Measurements from ENCODE around the gene FRK.

Gene FRK

GRCh38 chr6:116033687-116034303, 26.9 kb downstream of the FRK start:
- DNase-seq, result no peak

GRCh38 chr6:116030770-116031169, 29.9 kb downstream of the FRK start:
- no peak for DNase-seq

DNA sequence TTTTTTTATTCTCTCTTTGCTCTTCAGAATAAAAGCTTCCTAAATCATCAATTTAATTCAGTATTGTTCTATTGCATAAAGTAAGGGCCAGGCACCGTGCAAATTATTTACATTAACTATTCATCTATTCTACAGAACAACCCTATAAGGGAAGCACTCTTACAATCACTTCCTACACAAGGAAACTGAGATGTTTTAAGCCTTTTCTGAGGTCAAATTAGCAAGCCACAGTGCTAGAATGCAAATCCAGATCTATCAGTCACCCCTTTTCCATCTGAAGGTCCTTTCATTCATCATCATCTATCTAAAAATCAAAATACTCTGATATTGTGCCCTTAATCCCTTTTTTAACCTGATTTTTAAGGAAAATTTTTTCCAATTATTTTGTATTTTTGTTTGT, 31.2 kb downstream of the FRK start:
- no peak for DNase-seq

GRCh38 chr6:116028233-116028632, 32.5 kb downstream of the FRK start:
- DNase-seq, result no peak

GRCh38 chr6:116027801-116028200, 32.9 kb downstream of the FRK start:
- DNase-seq, result no peak

DNA sequence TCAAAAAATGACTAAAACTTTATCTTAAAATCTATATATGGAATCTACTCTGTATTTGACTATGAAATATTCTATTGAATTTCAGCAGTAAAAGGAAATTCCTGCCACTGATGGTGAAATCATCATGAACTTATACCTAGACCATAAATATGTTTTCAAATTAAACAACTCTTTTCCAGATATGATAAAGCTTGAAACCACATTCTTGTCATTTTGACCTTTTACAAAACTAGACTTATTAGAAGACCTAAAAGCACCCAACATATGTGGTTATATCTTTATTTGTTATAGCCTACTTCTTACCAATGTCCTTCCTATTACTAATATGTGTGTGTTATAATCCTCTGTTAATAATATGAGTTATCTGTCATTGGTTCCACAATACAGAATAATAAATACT, 35.3 kb downstream of the FRK start:
- no peak for DNase-seq

- no peak for DNase-seq
Observed at GRCh38 chr6:116022841-116023445, 37.7 kb downstream of the FRK start.

DNA sequence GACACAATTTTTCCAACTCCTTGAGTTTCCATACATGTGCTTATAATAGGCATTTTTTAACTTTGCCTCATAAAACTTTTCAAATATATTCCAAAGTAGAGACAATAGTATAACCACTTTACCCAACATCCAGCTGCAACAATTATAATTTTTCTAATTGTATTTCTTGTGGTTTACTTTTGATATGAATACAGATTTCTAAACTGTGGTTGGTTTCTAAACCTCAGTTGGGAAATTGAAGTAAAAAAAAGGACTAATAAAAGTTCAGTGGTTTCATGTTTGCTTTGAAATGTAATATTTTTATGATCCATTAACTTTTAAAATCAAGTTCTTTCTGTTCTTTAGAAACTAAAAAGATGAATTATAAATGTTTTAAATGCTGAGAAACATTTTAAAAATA, 40.0 kb downstream of the FRK start:
- DNase-seq, result no peak

GRCh38 chr6:116019428-116019827, 41.3 kb downstream of the FRK start:
- no peak for DNase-seq

- no peak for DNase-seq
Observed at GRCh38 chr6:116018976-116019375, 41.7 kb downstream of the FRK start.

- no peak for DNase-seq
Observed at GRCh38 chr6:116017546-116018295, 43.0 kb downstream of the FRK start.

- DNase-seq, result no peak
Observed at GRCh38 chr6:116016846-116017545, 43.7 kb downstream of the FRK start.

GRCh38 chr6:116015983-116016382, 44.7 kb downstream of the FRK start:
- no peak for DNase-seq

DNA sequence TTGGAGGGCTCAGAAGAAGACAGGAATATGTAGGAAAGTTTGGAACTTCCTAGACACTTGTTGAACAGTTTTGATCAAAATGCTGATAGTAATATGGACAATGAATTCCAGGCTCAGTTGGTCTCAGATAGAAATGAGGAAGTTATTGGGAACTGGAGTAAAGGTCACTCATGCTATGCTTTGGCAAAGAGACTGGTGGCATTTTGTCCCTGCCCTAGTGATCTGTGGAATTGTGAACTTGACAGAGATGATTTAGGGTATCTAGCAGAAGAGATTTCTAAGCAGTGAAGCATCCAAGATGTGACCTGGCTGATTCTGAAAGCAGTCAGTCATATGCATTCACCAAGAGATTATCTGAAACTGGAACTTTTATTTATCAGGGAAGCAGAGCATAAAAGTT, 45.1 kb downstream of the FRK start:
- DNase-seq, result no peak

DNA sequence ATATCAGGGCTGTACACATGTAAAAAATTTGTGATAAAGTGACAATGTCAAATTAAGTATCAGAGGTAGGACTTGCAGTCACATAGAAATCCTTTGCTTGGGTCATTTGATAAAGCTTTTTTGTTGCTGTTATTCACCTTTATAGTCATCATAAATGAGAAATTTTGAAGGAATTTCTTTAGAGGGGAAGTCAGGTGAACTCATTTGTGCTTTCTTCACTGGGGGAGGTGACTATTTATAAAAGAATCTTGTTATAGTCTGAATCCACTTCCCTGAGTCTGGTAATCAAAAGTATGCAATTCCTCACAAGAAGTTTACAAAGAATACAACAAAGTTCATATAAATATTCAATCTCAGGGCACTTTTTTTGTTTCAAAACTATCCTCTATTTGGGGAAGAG, 47.7 kb downstream of the FRK start:
- DNase-seq, result no peak

DNA sequence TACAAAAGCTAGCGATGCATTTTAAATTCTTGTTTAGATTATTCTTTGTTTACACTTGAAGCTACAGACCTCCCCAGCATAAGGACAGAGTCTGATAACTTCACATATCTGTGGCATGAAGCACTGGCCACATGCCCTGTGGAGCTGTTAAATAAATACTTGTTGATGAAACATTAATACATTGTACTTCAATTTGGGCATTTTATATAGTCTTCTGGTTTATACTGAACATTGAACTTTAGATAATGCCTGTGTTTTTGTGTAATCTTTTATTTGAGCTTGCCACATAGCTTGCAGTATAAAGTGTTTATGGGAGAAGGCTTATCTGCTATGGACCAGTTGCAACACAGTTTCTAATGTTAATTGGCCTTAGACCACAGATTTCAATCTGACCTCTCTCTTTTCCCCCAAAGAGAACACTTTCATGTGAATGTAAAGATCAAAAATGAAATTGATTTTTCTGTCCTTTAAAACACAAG, 48.2 kb downstream of the FRK start:
- no peak for DNase-seq

DNA sequence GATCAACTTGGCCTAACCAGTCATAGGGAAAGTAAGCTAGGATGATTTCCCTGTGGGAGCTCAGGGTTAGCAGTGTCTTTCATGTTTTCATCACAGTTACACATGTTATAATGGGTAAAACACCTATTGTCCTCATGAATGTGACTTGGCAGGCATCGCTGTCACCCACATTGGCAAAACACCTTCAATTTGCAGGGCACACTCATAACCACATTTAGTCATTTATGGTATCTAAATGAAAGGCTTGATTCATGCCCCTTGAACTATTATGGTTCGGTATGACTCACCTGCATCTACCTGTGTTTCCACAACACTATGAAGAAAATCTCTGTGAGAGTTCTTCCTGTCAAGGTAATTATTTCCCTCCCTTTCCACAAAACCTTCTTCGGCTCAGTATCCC, 49.2 kb downstream of the FRK start:
- DNase-seq, result no peak

- DNase-seq, result peak; percentile 20
Observed at GRCh38 chr6:116010790-116011401, 49.8 kb downstream of the FRK start.

DNA sequence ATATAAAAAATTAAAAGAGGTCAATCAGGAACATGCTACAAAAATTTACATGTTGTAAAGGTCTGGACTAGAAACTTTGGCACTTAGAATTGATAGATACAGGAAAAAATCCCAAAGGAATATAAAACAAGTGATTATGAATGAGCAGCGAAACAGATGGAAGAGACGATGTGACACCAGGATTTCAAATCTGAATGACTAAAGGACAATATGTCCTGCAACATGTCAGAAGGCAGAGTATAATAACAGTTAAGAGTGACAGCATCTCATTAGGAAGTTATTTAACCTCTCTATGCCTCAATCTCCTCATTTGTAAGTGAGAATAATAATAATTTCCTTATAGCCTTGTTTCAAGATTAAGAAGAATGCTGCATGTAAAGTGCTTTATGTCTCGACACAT, 50.3 kb downstream of the FRK start:
- DNase-seq, result no peak

- DNase-seq, result no peak
Observed at GRCh38 chr6:116008470-116009243, 52.0 kb downstream of the FRK start.

- DNase-seq, result no peak
Observed at GRCh38 chr6:116004841-116005815, 55.6 kb downstream of the FRK start.

Data from central memory CD4-positive, alpha-beta T cell (primary cell).